ENCODE data around the gene USP40.

The USP40 gene

DNA sequence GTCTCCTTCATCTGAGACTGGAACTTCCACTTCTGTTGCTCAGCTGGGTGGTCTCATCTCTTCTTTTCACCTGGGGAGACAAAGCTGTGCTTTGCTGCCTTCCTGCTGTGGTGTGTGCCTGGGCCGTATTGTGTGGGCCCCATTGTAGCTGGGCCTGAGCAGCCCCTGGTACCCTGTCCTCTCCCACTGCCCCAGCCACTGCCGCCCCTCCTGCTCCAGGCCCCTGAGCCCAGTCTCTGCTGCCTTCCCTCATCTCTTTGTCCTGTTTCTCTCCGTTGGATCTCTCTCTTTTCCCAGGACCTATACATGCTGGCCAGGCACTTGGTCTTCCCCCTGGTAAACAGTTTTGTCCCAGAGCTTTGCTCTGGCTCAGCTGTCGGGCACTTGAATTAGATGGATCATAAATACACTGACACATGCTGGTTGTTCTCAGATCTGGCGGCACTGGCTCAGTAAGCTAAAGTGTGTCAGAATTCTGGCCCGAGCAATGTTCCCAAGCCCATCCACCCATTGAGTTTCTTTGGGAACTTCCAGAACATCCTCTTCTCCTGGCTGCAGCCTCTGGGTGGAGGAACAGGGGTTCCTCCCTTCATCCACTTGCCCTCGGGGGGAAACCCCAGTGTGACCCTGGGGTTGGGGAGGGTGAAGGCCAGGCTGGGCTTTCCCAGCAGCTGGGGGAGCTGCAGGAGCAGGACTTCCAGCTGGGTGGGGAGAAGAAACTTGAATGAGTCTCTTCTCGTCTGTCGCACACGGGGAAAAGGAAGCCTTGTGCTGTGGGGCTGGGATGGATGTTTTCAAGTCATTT is 113.3 kb downstream of the USP40 start (continued):
- no peak for TF ChIP-seq ZBTB48 (tag by site-specific recombination; IDR thresholded peaks at IDR 0.05)
- no peak for TF ChIP-seq ZNF24 (tag by site-specific recombination; IDR thresholded peaks at IDR 0.05)
- TF ChIP-seq ZFP41 (tag by site-specific recombination; IDR thresholded peaks at IDR 0.05; ENCODE audit: borderline replicate concordance), result no peak
- TF ChIP-seq ZNF768 (tag by site-specific recombination; IDR thresholded peaks at IDR 0.05), result no peak
- TF ChIP-seq ZNF157 (tag by site-specific recombination; IDR thresholded peaks at IDR 0.05), result no peak
- TF ChIP-seq, protein P1, sequence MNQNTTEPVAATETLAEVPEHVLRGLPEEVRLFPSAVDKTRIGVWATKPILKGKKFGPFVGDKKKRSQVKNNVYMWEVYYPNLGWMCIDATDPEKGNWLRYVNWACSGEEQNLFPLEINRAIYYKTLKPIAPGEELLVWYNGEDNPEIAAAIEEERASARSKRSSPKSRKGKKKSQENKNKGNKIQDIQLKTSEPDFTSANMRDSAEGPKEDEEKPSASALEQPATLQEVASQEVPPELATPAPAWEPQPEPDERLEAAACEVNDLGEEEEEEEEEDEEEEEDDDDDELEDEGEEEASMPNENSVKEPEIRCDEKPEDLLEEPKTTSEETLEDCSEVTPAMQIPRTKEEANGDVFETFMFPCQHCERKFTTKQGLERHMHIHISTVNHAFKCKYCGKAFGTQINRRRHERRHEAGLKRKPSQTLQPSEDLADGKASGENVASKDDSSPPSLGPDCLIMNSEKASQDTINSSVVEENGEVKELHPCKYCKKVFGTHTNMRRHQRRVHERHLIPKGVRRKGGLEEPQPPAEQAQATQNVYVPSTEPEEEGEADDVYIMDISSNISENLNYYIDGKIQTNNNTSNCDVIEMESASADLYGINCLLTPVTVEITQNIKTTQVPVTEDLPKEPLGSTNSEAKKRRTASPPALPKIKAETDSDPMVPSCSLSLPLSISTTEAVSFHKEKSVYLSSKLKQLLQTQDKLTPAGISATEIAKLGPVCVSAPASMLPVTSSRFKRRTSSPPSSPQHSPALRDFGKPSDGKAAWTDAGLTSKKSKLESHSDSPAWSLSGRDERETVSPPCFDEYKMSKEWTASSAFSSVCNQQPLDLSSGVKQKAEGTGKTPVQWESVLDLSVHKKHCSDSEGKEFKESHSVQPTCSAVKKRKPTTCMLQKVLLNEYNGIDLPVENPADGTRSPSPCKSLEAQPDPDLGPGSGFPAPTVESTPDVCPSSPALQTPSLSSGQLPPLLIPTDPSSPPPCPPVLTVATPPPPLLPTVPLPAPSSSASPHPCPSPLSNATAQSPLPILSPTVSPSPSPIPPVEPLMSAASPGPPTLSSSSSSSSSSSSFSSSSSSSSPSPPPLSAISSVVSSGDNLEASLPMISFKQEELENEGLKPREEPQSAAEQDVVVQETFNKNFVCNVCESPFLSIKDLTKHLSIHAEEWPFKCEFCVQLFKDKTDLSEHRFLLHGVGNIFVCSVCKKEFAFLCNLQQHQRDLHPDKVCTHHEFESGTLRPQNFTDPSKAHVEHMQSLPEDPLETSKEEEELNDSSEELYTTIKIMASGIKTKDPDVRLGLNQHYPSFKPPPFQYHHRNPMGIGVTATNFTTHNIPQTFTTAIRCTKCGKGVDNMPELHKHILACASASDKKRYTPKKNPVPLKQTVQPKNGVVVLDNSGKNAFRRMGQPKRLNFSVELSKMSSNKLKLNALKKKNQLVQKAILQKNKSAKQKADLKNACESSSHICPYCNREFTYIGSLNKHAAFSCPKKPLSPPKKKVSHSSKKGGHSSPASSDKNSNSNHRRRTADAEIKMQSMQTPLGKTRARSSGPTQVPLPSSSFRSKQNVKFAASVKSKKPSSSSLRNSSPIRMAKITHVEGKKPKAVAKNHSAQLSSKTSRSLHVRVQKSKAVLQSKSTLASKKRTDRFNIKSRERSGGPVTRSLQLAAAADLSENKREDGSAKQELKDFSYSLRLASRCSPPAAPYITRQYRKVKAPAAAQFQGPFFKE (tag by site-specific recombination; IDR thresholded peaks at IDR 0.05; ENCODE audit: borderline replicate concordance), result no peak
- TF ChIP-seq, protein P2, sequence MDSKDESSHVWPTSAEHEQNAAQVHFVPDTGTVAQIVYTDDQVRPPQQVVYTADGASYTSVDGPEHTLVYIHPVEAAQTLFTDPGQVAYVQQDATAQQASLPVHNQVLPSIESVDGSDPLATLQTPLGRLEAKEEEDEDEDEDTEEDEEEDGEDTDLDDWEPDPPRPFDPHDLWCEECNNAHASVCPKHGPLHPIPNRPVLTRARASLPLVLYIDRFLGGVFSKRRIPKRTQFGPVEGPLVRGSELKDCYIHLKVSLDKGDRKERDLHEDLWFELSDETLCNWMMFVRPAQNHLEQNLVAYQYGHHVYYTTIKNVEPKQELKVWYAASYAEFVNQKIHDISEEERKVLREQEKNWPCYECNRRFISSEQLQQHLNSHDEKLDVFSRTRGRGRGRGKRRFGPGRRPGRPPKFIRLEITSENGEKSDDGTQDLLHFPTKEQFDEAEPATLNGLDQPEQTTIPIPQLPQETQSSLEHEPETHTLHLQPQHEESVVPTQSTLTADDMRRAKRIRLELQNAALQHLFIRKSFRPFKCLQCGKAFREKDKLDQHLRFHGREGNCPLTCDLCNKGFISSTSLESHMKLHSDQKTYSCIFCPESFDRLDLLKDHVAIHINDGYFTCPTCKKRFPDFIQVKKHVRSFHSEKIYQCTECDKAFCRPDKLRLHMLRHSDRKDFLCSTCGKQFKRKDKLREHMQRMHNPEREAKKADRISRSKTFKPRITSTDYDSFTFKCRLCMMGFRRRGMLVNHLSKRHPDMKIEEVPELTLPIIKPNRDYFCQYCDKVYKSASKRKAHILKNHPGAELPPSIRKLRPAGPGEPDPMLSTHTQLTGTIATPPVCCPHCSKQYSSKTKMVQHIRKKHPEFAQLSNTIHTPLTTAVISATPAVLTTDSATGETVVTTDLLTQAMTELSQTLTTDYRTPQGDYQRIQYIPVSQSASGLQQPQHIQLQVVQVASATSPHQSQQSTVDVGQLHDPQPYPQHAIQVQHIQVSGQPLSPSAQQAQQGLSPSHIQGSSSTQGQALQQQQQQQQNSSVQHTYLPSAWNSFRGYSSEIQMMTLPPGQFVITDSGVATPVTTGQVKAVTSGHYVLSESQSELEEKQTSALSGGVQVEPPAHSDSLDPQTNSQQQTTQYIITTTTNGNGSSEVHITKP (tag by site-specific recombination; IDR thresholded peaks at IDR 0.05), result no peak
- TF ChIP-seq ZNF394 (tag by site-specific recombination; IDR thresholded peaks at IDR 0.05; ENCODE audit: borderline replicate concordance), result no peak

DNA sequence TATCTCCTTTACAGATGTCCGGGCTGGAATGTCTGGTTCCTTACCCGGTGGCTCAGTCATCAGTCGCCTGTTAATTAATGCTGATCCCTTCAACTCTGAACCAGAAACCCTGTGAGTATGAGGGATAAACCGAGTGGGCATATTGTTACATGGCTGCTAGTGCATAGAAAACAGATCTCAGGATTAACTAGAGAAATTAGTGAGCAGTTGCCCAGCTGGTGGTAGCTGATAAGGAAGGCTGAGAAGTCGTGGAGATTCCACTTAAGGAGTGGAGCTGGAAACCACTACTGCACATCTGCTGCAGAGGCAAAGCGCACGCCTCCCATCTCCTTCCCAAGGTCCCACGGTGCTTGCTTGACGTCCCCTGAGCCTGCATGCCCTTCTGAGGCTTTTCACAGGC is 114.6 kb downstream of the USP40 start:
- Histone ChIP-seq H3K9me3 (ENCODE audit: control insufficient read depth, insufficient read depth, low read depth, low read length) (no peaks in the 10 kb centered on the region), H3K27ac (ENCODE audit: extremely low read depth, low read depth, low read length) (no peak overlapping the region), H3K4me3 (ENCODE audit: low read depth, low read length) (no peak overlapping the region), H3K4me1 (ENCODE audit: control insufficient read depth, insufficient read depth, low read length) (no peaks in the 10 kb centered on the region), H3K36me3 (ENCODE audit: control insufficient read depth in 2 of 2, insufficient read depth in 1 of 2, low read length in 2 of 2) (peaks cover 3 to 89% of the 10 kb centered on the region in 2 experiments; a peak in 2 of 3 replicates)
- ChIA-PET CTCF (no interaction called here), POLR2A (no interaction called here)
- TF ChIP-seq ZNF423 (tag by site-specific recombination; IDR thresholded peaks at IDR 0.05) (no peak), ZNF707 (tag by site-specific recombination; IDR thresholded peaks at IDR 0.05) (no peak), ZNF280C (tag by site-specific recombination; IDR thresholded peaks at IDR 0.05) (no peak), GLI4 (tag by site-specific recombination; IDR thresholded peaks at IDR 0.05) (no peak), ZBTB7A (tag by site-specific recombination; IDR thresholded peaks at IDR 0.05; ENCODE audit: low read depth) (no peak), ZNF837 (tag by site-specific recombination; IDR thresholded peaks at IDR 0.05) (no peak), ZBTB17 (tag by site-specific recombination; IDR thresholded peaks at IDR 0.05) (no peak), ZNF169 (tag by site-specific recombination; IDR thresholded peaks at IDR 0.05) (no peak), ZSCAN16 (tag by site-specific recombination; IDR thresholded peaks at IDR 0.05) (no peak)
- TF ChIP-seq, protein P3, sequence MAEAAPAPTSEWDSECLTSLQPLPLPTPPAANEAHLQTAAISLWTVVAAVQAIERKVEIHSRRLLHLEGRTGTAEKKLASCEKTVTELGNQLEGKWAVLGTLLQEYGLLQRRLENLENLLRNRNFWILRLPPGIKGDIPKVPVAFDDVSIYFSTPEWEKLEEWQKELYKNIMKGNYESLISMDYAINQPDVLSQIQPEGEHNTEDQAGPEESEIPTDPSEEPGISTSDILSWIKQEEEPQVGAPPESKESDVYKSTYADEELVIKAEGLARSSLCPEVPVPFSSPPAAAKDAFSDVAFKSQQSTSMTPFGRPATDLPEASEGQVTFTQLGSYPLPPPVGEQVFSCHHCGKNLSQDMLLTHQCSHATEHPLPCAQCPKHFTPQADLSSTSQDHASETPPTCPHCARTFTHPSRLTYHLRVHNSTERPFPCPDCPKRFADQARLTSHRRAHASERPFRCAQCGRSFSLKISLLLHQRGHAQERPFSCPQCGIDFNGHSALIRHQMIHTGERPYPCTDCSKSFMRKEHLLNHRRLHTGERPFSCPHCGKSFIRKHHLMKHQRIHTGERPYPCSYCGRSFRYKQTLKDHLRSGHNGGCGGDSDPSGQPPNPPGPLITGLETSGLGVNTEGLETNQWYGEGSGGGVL (tag by site-specific recombination; IDR thresholded peaks at IDR 0.05), result no peak
- TF ChIP-seq, protein P2 (tag by site-specific recombination; IDR thresholded peaks at IDR 0.05), result no peak

Data from HEK293 (cell line).